ENCODE results near the gene UTS2R. TPM values are rescaled to one million over a fixed set of nuclear protein-coding genes. Genes with fewer than 3 reads are reported as not detected.

Gene UTS2R
- total RNA-seq, 2 experiments from 2014 or later = not detected

DNA sequence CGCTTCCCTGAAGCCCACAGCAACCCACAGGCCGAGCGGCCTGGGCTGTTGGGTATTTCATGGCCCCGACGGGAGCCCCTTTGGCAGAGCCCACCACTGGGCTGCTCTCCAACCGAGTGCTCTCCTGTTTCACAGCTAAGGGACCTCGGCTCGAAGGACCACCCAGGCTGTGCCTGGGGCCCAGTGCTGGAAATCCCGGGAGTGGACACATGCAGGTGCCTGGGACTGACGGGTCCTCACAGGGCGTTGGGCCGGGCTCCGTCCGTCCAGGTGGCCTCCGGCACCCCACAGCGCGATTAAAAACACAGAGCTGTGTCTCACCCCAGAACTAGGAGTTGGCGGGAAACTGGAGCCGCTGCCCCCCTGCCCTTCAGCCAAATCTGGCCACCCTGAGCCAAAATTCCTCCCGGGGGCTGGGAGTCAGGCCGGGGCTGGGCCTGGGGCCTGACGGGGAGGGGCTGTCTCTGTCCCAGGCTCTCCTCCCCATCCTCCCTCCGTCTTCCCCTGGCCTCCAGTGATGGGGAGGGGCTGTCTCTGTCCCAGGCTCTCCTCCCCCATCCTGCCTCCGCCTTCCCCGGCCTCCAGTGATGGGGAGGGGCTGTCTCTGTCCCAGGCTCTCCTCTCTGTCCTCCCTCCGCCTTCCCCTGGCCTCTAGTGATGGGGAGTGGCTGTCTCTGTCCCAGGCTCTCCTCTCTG, 14.1 kb downstream of the UTS2R start:
- H3K27me3 Mint-ChIP-seq = peaks cover 14% of the 10 kb centered on the region
- H3K4me1 Mint-ChIP-seq = no peaks in the 10 kb centered on the region
- H3K36me3 Mint-ChIP-seq = no peaks in the 10 kb centered on the region
- no peaks in the 10 kb centered on the region for H3K9me3 Mint-ChIP-seq
- DNase-seq = no peak
- no peak overlapping the region for H3K4me3 Mint-ChIP-seq
- no peak overlapping the region for H3K27ac Mint-ChIP-seq

- Mint-ChIP-seq H3K4me3 (no peak overlapping the region), H3K9me3 (no peaks in the 10 kb centered on the region), H3K36me3 (no peaks in the 10 kb centered on the region), H3K27ac (no peak overlapping the region), H3K4me1 (no peaks in the 10 kb centered on the region), H3K27me3 (peaks cover 8% of the 10 kb centered on the region)
- no peak for DNase-seq
These were observed 14.8 kb downstream of the UTS2R start for GRCh38 chr17:82386255-82386831.

- DNase-seq = no peak
- Mint-ChIP-seq H3K36me3 (no peaks in the 10 kb centered on the region), H3K4me3 (no peak overlapping the region), H3K4me1 (no peaks in the 10 kb centered on the region), H3K27me3 (peaks cover 3% of the 10 kb centered on the region), H3K27ac (no peak overlapping the region), H3K9me3 (no peaks in the 10 kb centered on the region)
These were observed 15.5 kb downstream of the UTS2R start for GRCh38 chr17:82386881-82387704.

GRCh38 chr17:82387705-82388106, 16.1 kb downstream of the UTS2R start:
- no peak for DNase-seq
- no peaks in the 10 kb centered on the region for H3K4me1 Mint-ChIP-seq
- H3K36me3 Mint-ChIP-seq = no peaks in the 10 kb centered on the region
- no peaks in the 10 kb centered on the region for H3K27me3 Mint-ChIP-seq
- H3K4me3 Mint-ChIP-seq = no peak overlapping the region
- no peaks in the 10 kb centered on the region for H3K9me3 Mint-ChIP-seq
- H3K27ac Mint-ChIP-seq = no peak overlapping the region

GRCh38 chr17:82388223-82388921, 16.8 kb downstream of the UTS2R start:
- Mint-ChIP-seq H3K27me3 (no peaks in the 10 kb centered on the region), H3K4me1 (no peaks in the 10 kb centered on the region), H3K36me3 (no peaks in the 10 kb centered on the region), H3K9me3 (no peaks in the 10 kb centered on the region), H3K4me3 (no peak overlapping the region), H3K27ac (no peak overlapping the region)
- DNase-seq = no peak

DNA sequence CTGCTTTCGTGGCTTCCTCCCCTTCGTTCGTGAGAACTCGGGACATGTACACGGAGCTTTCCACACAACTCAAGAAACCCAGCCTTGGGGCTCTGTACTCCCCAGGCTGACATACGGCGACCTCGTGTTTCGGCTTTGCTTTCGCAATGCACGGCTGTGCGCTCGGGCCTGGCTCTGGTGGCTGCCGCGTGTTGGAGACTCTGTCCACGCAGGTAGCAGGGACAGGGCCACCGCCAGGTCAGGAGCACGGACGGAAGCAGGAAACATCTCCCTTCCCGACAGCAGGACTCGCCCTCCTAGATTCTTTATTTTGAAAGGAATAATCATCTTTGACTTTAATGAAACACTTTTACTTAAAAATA, 17.3 kb downstream of the UTS2R start:
- Mint-ChIP-seq H3K27me3 (no peaks in the 10 kb centered on the region), H3K27ac (no peak overlapping the region), H3K9me3 (no peaks in the 10 kb centered on the region), H3K4me1 (no peaks in the 10 kb centered on the region), H3K36me3 (no peaks in the 10 kb centered on the region), H3K4me3 (no peak overlapping the region)
- no peak for DNase-seq

- no peaks in the 10 kb centered on the region for H3K27me3 Mint-ChIP-seq
- H3K27ac Mint-ChIP-seq = no peak overlapping the region
These were observed 17.8 kb downstream of the UTS2R start for GRCh38 chr17:82389379-82389778.

GRCh38 chr17:82390015-82390859, 18.7 kb downstream of the UTS2R start:
- Mint-ChIP-seq H3K4me3 (no peak overlapping the region), H3K9me3 (no peaks in the 10 kb centered on the region)

More at GRCh38 chr17:82389379-82389778, 17.8 kb downstream of the UTS2R start:
- DNase-seq = no peak
- no peaks in the 10 kb centered on the region for H3K4me1 Mint-ChIP-seq
- no peak overlapping the region for H3K4me3 Mint-ChIP-seq
- H3K36me3 Mint-ChIP-seq = no peaks in the 10 kb centered on the region
- H3K9me3 Mint-ChIP-seq = no peaks in the 10 kb centered on the region

GRCh38 chr17:82390860-82391435, 19.4 kb downstream of the UTS2R start:
- no peaks in the 10 kb centered on the region for H3K4me1 Mint-ChIP-seq
- DNase-seq = no peak
- H3K36me3 Mint-ChIP-seq = no peaks in the 10 kb centered on the region
- H3K27ac Mint-ChIP-seq = no peak overlapping the region
- H3K4me3 Mint-ChIP-seq = no peak overlapping the region
- H3K9me3 Mint-ChIP-seq = no peaks in the 10 kb centered on the region
- H3K27me3 Mint-ChIP-seq = no peaks in the 10 kb centered on the region

More at GRCh38 chr17:82390015-82390859, 18.7 kb downstream of the UTS2R start:
- no peak for DNase-seq
- H3K27ac Mint-ChIP-seq = no peak overlapping the region
- H3K4me1 Mint-ChIP-seq = no peaks in the 10 kb centered on the region
- H3K36me3 Mint-ChIP-seq = no peaks in the 10 kb centered on the region
- no peaks in the 10 kb centered on the region for H3K27me3 Mint-ChIP-seq

- Mint-ChIP-seq H3K4me1 (no peaks in the 10 kb centered on the region), H3K36me3 (no peaks in the 10 kb centered on the region)
These were observed 20.0 kb downstream of the UTS2R start for GRCh38 chr17:82391496-82392066.

GRCh38 chr17:82392209-82392920, 20.8 kb downstream of the UTS2R start:
- Mint-ChIP-seq H3K9me3 (no peaks in the 10 kb centered on the region), H3K4me1 (no peaks in the 10 kb centered on the region), H3K27me3 (no peaks in the 10 kb centered on the region), H3K36me3 (no peaks in the 10 kb centered on the region), H3K4me3 (no peak overlapping the region), H3K27ac (no peak overlapping the region)
- no peak for DNase-seq

More at GRCh38 chr17:82391496-82392066, 20.0 kb downstream of the UTS2R start:
- Mint-ChIP-seq H3K27ac (no peak overlapping the region), H3K27me3 (no peaks in the 10 kb centered on the region), H3K9me3 (no peaks in the 10 kb centered on the region), H3K4me3 (no peak overlapping the region)
- no peak for DNase-seq

- no peaks in the 10 kb centered on the region for H3K27me3 Mint-ChIP-seq
- H3K4me1 Mint-ChIP-seq = no peaks in the 10 kb centered on the region
- H3K9me3 Mint-ChIP-seq = no peaks in the 10 kb centered on the region
- no peak overlapping the region for H3K4me3 Mint-ChIP-seq
- no peaks in the 10 kb centered on the region for H3K36me3 Mint-ChIP-seq
- DNase-seq = no peak
- H3K27ac Mint-ChIP-seq = no peak overlapping the region
These were observed 21.4 kb downstream of the UTS2R start for GRCh38 chr17:82392941-82393340.

DNA sequence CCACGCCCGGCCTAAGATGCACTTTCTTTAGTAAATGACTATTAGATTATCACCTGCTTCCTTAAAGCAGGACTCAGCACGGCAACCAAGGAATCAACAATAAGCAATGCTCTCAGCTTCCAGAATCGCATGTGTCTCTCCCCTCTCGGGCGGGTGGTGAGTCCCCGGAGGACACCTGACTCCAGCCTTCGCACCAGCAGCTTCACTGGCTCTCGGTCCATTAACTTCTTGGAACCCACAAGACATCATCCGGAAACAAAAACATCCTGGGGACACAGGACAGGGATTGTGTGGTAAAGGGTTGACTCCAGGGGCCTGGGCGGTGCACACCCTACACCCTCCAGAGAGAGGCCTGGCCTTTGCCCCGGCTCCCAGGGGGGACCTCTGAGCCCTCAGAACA, 22.7 kb downstream of the UTS2R start:
- H3K4me1 Mint-ChIP-seq = no peaks in the 10 kb centered on the region
- no peaks in the 10 kb centered on the region for H3K27me3 Mint-ChIP-seq
- no peaks in the 10 kb centered on the region for H3K36me3 Mint-ChIP-seq
- no peak for DNase-seq
- no peaks in the 10 kb centered on the region for H3K9me3 Mint-ChIP-seq
- no peak overlapping the region for H3K27ac Mint-ChIP-seq
- no peak overlapping the region for H3K4me3 Mint-ChIP-seq
